Epithelial cell of esophagus (primary cell): ENCODE results near the gene DSG2.

Experiments
- DNase-seq: peaks from one replicate; pipeline ENCODE4 v3.0.0; 2010; ENCODE audit warnings: low read depth
- H3K4me3 ChIP-seq: 2 replicates; pipeline ENCODE4 v1.5.1; 2011; ENCODE audit warnings: mild to moderate bottlenecking, low read length, control low read depth
- CTCF ChIP-seq: IDR thresholded peaks from 2 replicates; pipeline ENCODE4 v1.5.1; 2011; ENCODE audit warnings: low read depth, mild to moderate bottlenecking, low read length, control low read depth, inconsistent platforms; ENCODE audit not compliant: insufficient read depth; ENCODE audit errors: missing control alignments

Gene DSG2

GRCh38 chr18:31526374-31526773, 28.4 kb downstream of the DSG2 start:
- TF ChIP-seq CTCF, result no peak
- no peak for DNase-seq

GRCh38 chr18:31533236-31533635, 35.3 kb downstream of the DSG2 start:
- no peak overlapping the region for H3K4me3 ChIP-seq
- TF ChIP-seq CTCF, result no peak
- DNase-seq, result no peak

More at GRCh38 chr18:31526374-31526773, 28.4 kb downstream of the DSG2 start:
- no peak overlapping the region for H3K4me3 ChIP-seq

GRCh38 chr18:31538837-31539236, 40.9 kb downstream of the DSG2 start:
- no peak for DNase-seq
- no peak for TF ChIP-seq CTCF
- no peak overlapping the region for H3K4me3 ChIP-seq

GRCh38 chr18:31546476-31546875, 48.5 kb downstream of the DSG2 start:
- no peak overlapping the region for H3K4me3 ChIP-seq
- DNase-seq, result no peak
- no peak for TF ChIP-seq CTCF

- H3K4me3 ChIP-seq, result no peak overlapping the region
- no peak for TF ChIP-seq CTCF
- no peak for DNase-seq
Observed at GRCh38 chr18:31548853-31549252, 50.9 kb downstream of the DSG2 start.

GRCh38 chr18:31549416-31549815, 51.4 kb downstream of the DSG2 start:
- no peak overlapping the region for H3K4me3 ChIP-seq
- DNase-seq, result no peak
- TF ChIP-seq CTCF, result no peak

- TF ChIP-seq CTCF, result no peak
- no peak overlapping the region for H3K4me3 ChIP-seq
- DNase-seq, result no peak
Observed at GRCh38 chr18:31551883-31552282, 53.9 kb downstream of the DSG2 start.
